VCaP (cell line): ENCODE results near the gene GCN1.
A peak's percentile ranks its signal among the peaks of the same experiment; 100 is the strongest.

Source experiments
- H3K27ac ChIP-seq: fragments of 450-650 bp; 2 replicates; pipeline ENCODE4 v1.5.1; 2017
- TF ChIP-seq, protein P1 (sequence below): fragments of 450-650 bp; conservative IDR thresholded peaks from 2 replicates; pipeline ENCODE4 v1.5.1; 2017; ENCODE audit warnings: mild to moderate bottlenecking, moderate library complexity

The GCN1 gene

DNA sequence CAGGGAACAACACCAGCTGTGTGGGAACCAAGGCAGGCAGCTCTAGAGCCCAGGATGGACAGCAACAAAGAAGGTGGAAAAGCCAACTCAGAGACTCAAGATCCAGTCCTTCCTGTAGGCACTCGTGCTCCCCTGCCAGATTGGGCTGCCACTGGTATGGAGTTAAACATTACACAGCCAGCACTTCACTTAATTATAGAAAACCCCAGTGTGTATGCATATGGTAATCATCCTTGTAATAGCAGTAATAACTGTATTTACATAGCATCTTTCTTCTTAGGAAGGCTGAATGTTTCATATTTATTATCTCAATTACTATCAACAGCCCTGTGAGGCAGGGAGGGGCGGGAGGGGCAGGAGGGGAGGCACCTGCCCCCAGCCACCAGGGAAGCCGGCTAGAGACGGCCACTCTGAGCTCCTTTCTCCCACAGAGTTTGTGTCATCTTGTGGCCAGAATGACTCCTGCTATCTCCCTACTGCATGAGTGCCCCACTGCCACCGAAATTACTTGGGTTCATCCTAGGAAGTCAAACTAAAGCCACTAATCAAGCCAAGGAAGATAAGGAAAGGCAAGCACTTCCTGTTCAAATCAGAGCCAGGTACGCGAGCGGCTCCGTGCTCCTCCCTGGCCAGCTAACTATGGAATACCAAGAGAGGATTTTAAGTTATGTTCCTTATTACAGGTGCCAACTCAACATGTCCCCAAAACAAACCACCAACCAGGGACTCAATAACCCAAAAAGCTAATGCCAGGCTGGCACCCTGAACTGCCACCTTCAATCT is 62.3 kb downstream of the GCN1 start:
- TF ChIP-seq, protein P1, sequence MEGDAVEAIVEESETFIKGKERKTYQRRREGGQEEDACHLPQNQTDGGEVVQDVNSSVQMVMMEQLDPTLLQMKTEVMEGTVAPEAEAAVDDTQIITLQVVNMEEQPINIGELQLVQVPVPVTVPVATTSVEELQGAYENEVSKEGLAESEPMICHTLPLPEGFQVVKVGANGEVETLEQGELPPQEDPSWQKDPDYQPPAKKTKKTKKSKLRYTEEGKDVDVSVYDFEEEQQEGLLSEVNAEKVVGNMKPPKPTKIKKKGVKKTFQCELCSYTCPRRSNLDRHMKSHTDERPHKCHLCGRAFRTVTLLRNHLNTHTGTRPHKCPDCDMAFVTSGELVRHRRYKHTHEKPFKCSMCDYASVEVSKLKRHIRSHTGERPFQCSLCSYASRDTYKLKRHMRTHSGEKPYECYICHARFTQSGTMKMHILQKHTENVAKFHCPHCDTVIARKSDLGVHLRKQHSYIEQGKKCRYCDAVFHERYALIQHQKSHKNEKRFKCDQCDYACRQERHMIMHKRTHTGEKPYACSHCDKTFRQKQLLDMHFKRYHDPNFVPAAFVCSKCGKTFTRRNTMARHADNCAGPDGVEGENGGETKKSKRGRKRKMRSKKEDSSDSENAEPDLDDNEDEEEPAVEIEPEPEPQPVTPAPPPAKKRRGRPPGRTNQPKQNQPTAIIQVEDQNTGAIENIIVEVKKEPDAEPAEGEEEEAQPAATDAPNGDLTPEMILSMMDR = no peak
- H3K27ac ChIP-seq = peak overlapping the region; percentile 58

DNA sequence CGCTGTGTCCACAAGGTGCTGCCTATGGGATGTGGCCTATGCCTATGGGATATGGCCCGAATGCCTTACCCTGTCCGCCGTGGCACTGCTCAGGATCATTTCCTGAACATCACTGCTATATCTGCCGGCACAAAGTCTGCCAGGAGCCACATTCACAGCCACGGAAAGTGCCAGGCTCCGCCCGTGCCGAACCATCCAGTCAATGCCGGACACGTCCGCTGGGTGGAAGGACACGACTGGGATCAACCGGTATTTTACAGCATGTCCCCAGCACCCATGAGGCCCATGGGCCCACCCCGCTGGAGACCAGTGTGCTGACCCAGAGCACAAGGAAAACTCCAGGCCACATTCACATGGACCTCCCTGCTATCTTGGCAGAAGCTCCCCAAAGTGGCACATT is 63.4 kb downstream of the GCN1 start:
- TF ChIP-seq, protein P1 = no peak

DNA sequence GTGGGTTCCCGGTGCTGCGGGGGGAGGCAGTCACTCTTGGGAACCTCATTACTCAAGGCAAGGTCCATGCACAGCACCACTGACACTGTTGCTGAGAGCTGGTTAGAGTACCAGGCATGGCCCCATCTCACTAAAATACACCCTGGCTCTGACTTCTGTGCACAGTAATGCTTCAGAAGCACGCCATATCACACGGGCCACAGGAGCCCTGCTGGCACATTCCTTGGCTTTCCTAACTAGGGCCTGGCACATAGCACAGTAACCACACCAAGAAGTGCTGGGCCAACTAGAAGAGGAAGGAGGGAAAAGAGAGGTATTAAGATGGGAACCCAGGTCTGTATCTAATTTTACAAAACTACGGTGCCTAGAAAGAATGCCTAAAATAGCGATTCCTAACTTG is 64.5 kb downstream of the GCN1 start:
- H3K27ac ChIP-seq = no peak overlapping the region
- TF ChIP-seq, protein P1 = no peak

More for the DNA sequence above, 63.4 kb downstream of the GCN1 start:
- H3K27ac ChIP-seq = peak overlapping the region; percentile 58

DNA sequence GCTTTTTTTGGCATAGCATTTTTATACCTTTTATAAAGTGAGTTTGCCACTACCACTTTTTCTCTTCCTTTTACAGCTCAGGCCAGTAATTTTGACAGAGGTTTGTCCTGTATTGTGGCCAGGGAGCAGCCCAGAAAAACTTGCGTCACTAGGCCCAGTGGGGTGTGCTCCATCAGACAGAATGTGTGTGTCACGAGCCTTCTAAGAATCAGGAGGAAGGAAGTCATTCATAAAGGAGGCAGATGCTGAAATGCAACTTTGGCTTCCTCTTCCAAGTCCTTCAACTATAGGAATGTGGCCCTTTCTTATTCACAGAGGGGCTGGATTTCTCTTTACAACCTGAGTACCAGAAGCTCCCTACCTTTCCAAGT is 67.9 kb downstream of the GCN1 start:
- TF ChIP-seq, protein P1 = no peak
- H3K27ac ChIP-seq = no peak overlapping the region

DNA sequence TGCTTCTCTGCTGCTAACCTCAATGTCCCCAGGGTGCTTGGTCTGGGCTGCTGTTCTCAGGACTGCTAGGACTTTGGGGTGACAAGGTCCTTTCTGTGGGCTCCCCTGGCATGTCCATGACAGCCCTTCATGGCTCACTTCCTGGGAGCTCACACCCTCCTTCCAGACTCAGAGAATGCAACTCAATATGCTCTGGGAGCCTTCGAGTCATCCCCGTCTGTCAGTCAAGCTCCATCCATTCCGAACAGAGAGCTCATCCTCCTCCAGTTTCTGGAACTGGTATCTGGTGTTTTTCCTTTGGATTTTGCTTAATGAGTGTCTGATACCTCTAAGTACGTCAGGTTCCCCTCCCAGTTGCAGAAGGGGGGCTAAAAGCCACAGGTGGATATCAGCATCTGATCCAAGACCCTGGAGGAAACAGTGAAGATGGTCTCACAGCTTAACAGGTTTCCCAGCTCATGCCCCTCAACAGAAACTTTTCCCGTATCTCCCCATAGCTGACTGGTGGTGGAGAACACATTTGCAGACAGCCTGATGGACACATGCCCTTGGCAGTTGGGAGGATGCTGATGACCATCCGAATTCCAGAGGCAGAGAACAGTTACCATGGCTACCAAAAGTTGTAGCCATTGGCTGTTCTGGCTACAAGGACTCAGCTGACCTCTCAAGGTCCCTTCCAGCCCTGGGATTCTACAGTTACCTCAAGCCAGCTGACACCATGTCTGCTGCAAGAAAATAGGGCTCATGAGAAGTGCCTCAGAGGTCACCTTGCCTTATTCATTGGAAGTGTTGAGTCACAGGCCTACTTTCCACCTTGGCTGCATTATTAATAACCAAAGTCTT is 68.5 kb downstream of the GCN1 start:
- H3K27ac ChIP-seq = no peak overlapping the region

DNA sequence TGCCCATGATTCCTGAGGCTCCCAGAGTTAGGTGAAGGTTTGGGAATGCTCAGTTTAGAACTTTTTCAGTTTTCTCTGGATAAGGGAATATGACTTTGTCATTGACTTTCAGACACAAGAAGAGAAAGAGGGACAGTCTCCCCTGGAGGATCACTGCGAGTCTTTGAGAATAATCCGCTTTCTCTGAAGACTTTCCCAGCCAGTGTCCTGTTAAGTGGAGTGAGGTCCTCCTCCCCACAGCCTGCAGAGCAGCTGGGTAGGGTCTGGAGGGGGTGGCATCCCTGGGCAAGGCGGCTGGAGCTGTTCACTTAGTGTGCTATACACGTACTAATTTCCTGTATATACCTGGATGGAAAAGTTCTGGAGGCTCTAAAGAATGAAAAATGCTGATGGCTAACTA is 69.5 kb downstream of the GCN1 start:
- H3K27ac ChIP-seq = no peak overlapping the region
- TF ChIP-seq, protein P1 = no peak

More for the DNA sequence above, 68.5 kb downstream of the GCN1 start:
- TF ChIP-seq, protein P1 = no peak

DNA sequence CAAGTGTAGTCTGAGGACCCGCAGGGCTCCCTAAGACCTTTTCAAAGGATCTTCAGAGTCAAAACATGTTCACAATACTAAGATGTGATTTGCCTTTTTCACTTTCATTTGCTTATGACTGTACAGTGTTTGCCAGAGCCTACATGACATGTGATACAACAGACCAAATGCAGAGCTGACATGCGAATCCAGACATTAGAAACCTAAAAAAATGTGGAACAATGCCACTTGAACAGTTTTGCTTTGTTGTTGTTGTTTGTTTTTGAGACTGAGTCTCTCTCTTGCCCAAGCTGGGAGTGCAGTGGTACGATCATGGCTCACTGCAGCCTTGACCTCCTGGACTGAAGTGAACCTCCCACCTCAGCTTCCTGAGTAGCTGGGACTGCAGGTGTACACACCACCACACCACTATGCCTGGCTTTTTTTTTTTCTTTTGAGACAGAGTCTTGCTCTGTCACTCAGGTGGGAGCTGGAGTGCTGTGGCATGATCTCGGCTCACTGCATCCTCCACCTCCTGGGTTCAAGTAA is 72.7 kb downstream of the GCN1 start:
- TF ChIP-seq, protein P1 = no peak
- H3K27ac ChIP-seq = no peak overlapping the region
